DND-41 (cell line): ENCODE results near the gene MYH9.

Experiments
- ATAC-seq: fragments of 200-7000 bp; cut with Tn5 transposase; 3 replicates; pipeline ENCODE4 v1.9.1; 2021; ENCODE audit warnings: low read depth; ENCODE audit not compliant: insufficient read depth
- DNase-seq: peaks from one replicate; pipeline ENCODE4 v3.0.0-alpha.2; 2020
- H2AFZ ChIP-seq: 2 replicates; pipeline ENCODE4 v1.6.0; 2012; ENCODE audit warnings: low read depth, low read length
- H3K27ac ChIP-seq: 2 replicates; pipeline ENCODE4 v1.5.1; 2012; ENCODE audit warnings: low read length, inconsistent platforms
- H3K27me3 ChIP-seq: fragments of 200-600 bp; sonication (generic); 2 replicates; pipeline ENCODE4 v1.6.0; 2012; ENCODE audit warnings: low read length, mild to moderate bottlenecking, inconsistent platforms; ENCODE audit not compliant: insufficient read depth, poor library complexity
- H3K36me3 ChIP-seq: 2 replicates; pipeline ENCODE4 v1.5.1; 2012; ENCODE audit warnings: low read length, inconsistent platforms; ENCODE audit not compliant: insufficient read depth
- H3K4me1 ChIP-seq: 2 replicates; pipeline ENCODE4 v1.5.1; 2012; ENCODE audit warnings: mild to moderate bottlenecking, low read length; ENCODE audit not compliant: insufficient read depth
- H3K4me2 ChIP-seq: 2 replicates; pipeline ENCODE4 v1.6.0; 2012; ENCODE audit warnings: mild to moderate bottlenecking, moderate library complexity, low read length, inconsistent platforms; ENCODE audit not compliant: insufficient read depth
- H3K4me3 ChIP-seq, 2 experiments: fragments of 200-600 bp in 1 of 2; shearing (Covaris generic) in 1 of 2; 2 replicates each; pipeline ENCODE4 v1.5.1; 2012 to 2016; ENCODE audit warnings: inconsistent platforms in 2 of 2, low read length in 2 of 2, mild to moderate bottlenecking in 2 of 2, low read depth in 1 of 2, moderate library complexity in 1 of 2
- H3K79me2 ChIP-seq: 2 replicates; pipeline ENCODE4 v1.6.0; 2012; ENCODE audit warnings: low read length, inconsistent platforms; ENCODE audit not compliant: insufficient read depth
- H3K9ac ChIP-seq: 2 replicates; pipeline ENCODE4 v1.6.0; 2012; ENCODE audit warnings: low read depth, mild to moderate bottlenecking, inconsistent platforms, low read length, moderate library complexity
- H3K9me3 ChIP-seq: 2 replicates; pipeline ENCODE4 v1.5.1; 2012; ENCODE audit warnings: low read length, moderate library complexity, mild to moderate bottlenecking, inconsistent platforms; ENCODE audit not compliant: insufficient read depth, severe bottlenecking
- H4K20me1 ChIP-seq: 2 replicates; pipeline ENCODE4 v1.6.0; 2012; ENCODE audit warnings: low read length; ENCODE audit not compliant: insufficient read depth
- CTCF ChIP-seq: IDR thresholded peaks from 2 replicates; pipeline ENCODE4 v1.5.1; 2012; ENCODE audit warnings: borderline replicate concordance, low read length, moderate library complexity, mild to moderate bottlenecking; ENCODE audit not compliant: poor library complexity, severe bottlenecking; ENCODE audit errors: extremely low read depth
- EZH2 ChIP-seq: IDR thresholded peaks from 3 replicates; pipeline ENCODE4 v1.6.1; 2012; ENCODE audit warnings: borderline replicate concordance, low read depth, mild to moderate bottlenecking, moderate library complexity, low read length, inconsistent platforms; ENCODE audit not compliant: severe bottlenecking

Gene MYH9

GRCh38 chr22:36284171-36284571 lies 103.6 kb downstream of the MYH9 start:
- Histone ChIP-seq H3K27ac (no peak overlapping the region), H3K9me3 (no peaks in the 10 kb centered on the region), H4K20me1 (no peaks in the 10 kb centered on the region; the same call in 1 of the 2 replicates), H2AFZ (no peak overlapping the region), H3K9ac (no peak overlapping the region), H3K79me2 (no peaks in the 10 kb centered on the region), H3K4me1 (no peaks in the 10 kb centered on the region), H3K27me3 (no peaks in the 10 kb centered on the region), H3K4me2 (no peak overlapping the region), H3K36me3 (peaks cover 80% of the 10 kb centered on the region), H3K4me3 (no peak overlapping the region)
- DNase-seq, result no peak
- TF ChIP-seq CTCF, result no peak
- no peak for TF ChIP-seq EZH2
- ATAC-seq, result no peak

GRCh38 chr22:36282328-36282831 lies 105.4 kb downstream of the MYH9 start:
- H3K4me1 ChIP-seq, result peaks cover 5% of the 10 kb centered on the region; the same call in 1 of the 2 replicates
- H3K9me3 ChIP-seq, result no peaks in the 10 kb centered on the region
- no peaks in the 10 kb centered on the region; the same call in 1 of the 2 replicates for H4K20me1 ChIP-seq
- no peak for TF ChIP-seq EZH2
- no peak for TF ChIP-seq CTCF
- H3K27ac ChIP-seq, result no peak overlapping the region
- H3K4me2 ChIP-seq, result no peak overlapping the region
- H3K4me3 ChIP-seq, result no peak overlapping the region
- no peaks in the 10 kb centered on the region for H3K79me2 ChIP-seq
- H3K36me3 ChIP-seq, result peaks cover 63% of the 10 kb centered on the region
- no peaks in the 10 kb centered on the region for H3K27me3 ChIP-seq
- H3K9ac ChIP-seq, result no peak overlapping the region
- H2AFZ ChIP-seq, result no peak overlapping the region
- DNase-seq (no peak), ATAC-seq (no peak)

- Histone ChIP-seq H3K27ac (no peak overlapping the region), H3K79me2 (no peaks in the 10 kb centered on the region), H4K20me1 (no peaks in the 10 kb centered on the region; the same call in 1 of the 2 replicates), H3K9ac (no peak overlapping the region), H3K4me3 (no peak overlapping the region), H3K4me1 (peaks cover 5% of the 10 kb centered on the region; the same call in 1 of the 2 replicates), H3K27me3 (no peaks in the 10 kb centered on the region), H3K36me3 (peaks cover 60% of the 10 kb centered on the region), H2AFZ (no peak overlapping the region), H3K9me3 (no peaks in the 10 kb centered on the region), H3K4me2 (no peak overlapping the region)
- ATAC-seq (no peak), DNase-seq (no peak)
- no peak for TF ChIP-seq CTCF
- TF ChIP-seq EZH2, result no peak
Observed at GRCh38 chr22:36281781-36282327, 105.9 kb downstream of the MYH9 start.
